Endodermal cell (in vitro differentiated cells): Measurements from ENCODE around the gene ARID5B. TPM values are rescaled to one million over a fixed set of nuclear protein-coding genes. Genes with fewer than 3 reads are reported as not detected.

Experiments used
- DNase-seq: peaks from one replicate; pipeline ENCODE4 v3.0.0-alpha.2; 2017
- H3K27ac ChIP-seq: 2 replicates; pipeline ENCODE4 v1.5.1; 2013; ENCODE audit warnings: mild to moderate bottlenecking, low read depth, low read length, moderate library complexity
- H3K27me3 ChIP-seq: 2 replicates; pipeline ENCODE4 v1.6.1; 2013; ENCODE audit warnings: mild to moderate bottlenecking, low read length, moderate library complexity; ENCODE audit not compliant: insufficient read depth, control insufficient read depth, poor library complexity, severe bottlenecking
- H3K36me3 ChIP-seq: 2 replicates; pipeline ENCODE4 v1.7.0; 2013; ENCODE audit warnings: mild to moderate bottlenecking, low read length, moderate library complexity; ENCODE audit not compliant: control insufficient read depth, insufficient read depth
- H3K4me1 ChIP-seq: one replicate; pipeline ENCODE4 v1.7.0; 2013; ENCODE audit warnings: low read length; ENCODE audit not compliant: control insufficient read depth, insufficient read depth
- H3K4me3 ChIP-seq: 2 replicates; pipeline ENCODE4 v1.5.1; 2013; ENCODE audit warnings: mild to moderate bottlenecking, low read length, moderate library complexity
- H3K9ac ChIP-seq: 2 replicates; pipeline ENCODE4 v1.6.1; 2013; ENCODE audit warnings: mild to moderate bottlenecking, low read length, moderate library complexity; ENCODE audit not compliant: poor library complexity, severe bottlenecking; ENCODE audit errors: extremely low read depth
- H3K9me3 ChIP-seq: 2 replicates; pipeline ENCODE4 v1.6.1; 2013; ENCODE audit warnings: mild to moderate bottlenecking, low read length, moderate library complexity; ENCODE audit not compliant: control insufficient read depth
- H3K27ac Mint-ChIP-seq: 2 replicates; pipeline ENCODE4 v1.8.0; 2020; ENCODE audit warnings: mixed read lengths
- H3K27me3 Mint-ChIP-seq: 2 replicates; pipeline ENCODE4 v1.8.0; 2021; ENCODE audit warnings: mild to moderate bottlenecking, mixed read lengths; ENCODE audit not compliant: insufficient read depth
- H3K36me3 Mint-ChIP-seq: 2 replicates; pipeline ENCODE4 v1.8.0; 2020; ENCODE audit warnings: low read depth, mixed read lengths
- H3K4me1 Mint-ChIP-seq: 2 replicates; pipeline ENCODE4 v1.8.0; 2020; ENCODE audit warnings: mixed read lengths
- H3K4me3 Mint-ChIP-seq: 2 replicates; pipeline ENCODE4 v1.8.0; 2020; ENCODE audit warnings: mild to moderate bottlenecking, moderate library complexity, mixed read lengths
- H3K9me3 Mint-ChIP-seq: 2 replicates; pipeline ENCODE4 v1.8.0; 2020; ENCODE audit warnings: mild to moderate bottlenecking, mixed read lengths
- WGBS, 2 experiments: methylation state at CpG; one replicate each; pipeline versions ENCODE4 v1.1.5 to v1.1.7; 2013; ENCODE audit warnings: missing lambda C conversion rate in 2 of 2, mixed read lengths in 1 of 2; ENCODE audit not compliant: insufficient coverage in 1 of 2, insufficient read length in 1 of 2; 5-methylcytosine and 5-hydroxymethylcytosine counted together
- total RNA-seq, 2 donors: library from RNA; stranded (reverse); fragmentation: NEBNext Ultra II Directional in 1 of 2; extraction: Animal tissue kit (Norgen Biotek cat#: 25700) in 1 of 2; gene quantifications; 2 replicates in 1 of 2; 3 replicates in 1 of 2; pipeline ENCODE4 v1.2.1, GENCODE V29; 2021
- TF ChIP-seq, protein P1 (sequence below): fragments of 200-600 bp; sonication (generic); conservative IDR thresholded peaks from 2 replicates; pipeline ENCODE4 v1.5.0; 2021; ENCODE audit warnings: antibody characterized with exemption, mild to moderate bottlenecking

ARID5B gene
- total RNA-seq, 2 donors from 2014 or later = 1.2 to 1.8 TPM

DNA sequence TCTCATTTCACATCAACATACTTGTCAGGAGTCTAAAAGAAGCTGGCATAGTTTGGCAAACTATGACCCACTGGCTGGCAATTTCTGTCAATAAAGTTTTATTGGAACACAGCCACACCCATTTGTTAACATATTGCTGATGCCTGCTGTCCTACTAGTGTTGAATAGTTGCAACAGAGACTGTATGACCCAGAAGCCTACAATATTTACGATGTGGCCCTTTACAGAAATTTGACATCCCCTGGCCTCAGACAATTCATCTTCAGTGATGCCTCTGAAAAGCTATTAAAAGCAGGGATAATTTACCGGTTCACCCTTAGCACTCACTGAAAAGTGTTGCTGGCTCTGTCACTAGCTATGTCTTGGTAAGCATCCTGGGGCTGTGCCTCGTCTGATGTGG lies 155.2 kb downstream of the ARID5B start:
- Histone ChIP-seq H3K27ac (no peak overlapping the region), H3K27me3 (no peaks in the 10 kb centered on the region)

DNA sequence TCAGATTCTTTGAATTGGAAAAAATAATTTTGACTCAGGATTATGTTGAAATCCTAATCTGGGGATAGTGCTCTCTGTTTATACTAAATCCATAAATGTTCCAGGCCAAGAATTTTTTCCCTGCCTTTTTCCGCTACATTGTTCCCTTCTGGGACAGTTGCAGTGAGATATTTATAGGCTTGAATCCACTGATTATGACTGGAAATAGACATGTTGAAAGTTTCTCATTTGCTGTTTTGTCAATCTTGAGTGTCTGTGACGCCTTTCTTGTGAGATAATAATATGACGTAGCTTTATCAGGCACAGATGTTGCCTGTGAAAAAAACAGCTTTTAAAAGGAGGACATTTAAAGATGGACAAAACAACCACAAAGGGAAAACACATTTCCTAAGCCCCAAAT lies 155.9 kb downstream of the ARID5B start:
- Histone ChIP-seq H3K9me3 (no peaks in the 10 kb centered on the region), H3K4me3 (no peak overlapping the region), H3K27me3 (no peaks in the 10 kb centered on the region), H3K9ac (no peak overlapping the region), H3K4me1 (no peaks in the 10 kb centered on the region), H3K36me3 (no peaks in the 10 kb centered on the region), H3K27ac (no peak overlapping the region)
- WGBS, 2 experiments = 87 to 100% methylated on average over 2 to 3 of the region's 3 CpGs
- peaks cover 8% of the 10 kb centered on the region for H3K4me1 Mint-ChIP-seq
- no peak overlapping the region for H3K27ac Mint-ChIP-seq
- no peak for DNase-seq
- no peaks in the 10 kb centered on the region for H3K9me3 Mint-ChIP-seq
- H3K4me3 Mint-ChIP-seq = no peak overlapping the region
- TF ChIP-seq, protein P1, sequence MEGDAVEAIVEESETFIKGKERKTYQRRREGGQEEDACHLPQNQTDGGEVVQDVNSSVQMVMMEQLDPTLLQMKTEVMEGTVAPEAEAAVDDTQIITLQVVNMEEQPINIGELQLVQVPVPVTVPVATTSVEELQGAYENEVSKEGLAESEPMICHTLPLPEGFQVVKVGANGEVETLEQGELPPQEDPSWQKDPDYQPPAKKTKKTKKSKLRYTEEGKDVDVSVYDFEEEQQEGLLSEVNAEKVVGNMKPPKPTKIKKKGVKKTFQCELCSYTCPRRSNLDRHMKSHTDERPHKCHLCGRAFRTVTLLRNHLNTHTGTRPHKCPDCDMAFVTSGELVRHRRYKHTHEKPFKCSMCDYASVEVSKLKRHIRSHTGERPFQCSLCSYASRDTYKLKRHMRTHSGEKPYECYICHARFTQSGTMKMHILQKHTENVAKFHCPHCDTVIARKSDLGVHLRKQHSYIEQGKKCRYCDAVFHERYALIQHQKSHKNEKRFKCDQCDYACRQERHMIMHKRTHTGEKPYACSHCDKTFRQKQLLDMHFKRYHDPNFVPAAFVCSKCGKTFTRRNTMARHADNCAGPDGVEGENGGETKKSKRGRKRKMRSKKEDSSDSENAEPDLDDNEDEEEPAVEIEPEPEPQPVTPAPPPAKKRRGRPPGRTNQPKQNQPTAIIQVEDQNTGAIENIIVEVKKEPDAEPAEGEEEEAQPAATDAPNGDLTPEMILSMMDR = no peak
- H3K27me3 Mint-ChIP-seq = no peaks in the 10 kb centered on the region
- peaks cover 6% of the 10 kb centered on the region for H3K36me3 Mint-ChIP-seq

More for the DNA sequence above, 155.2 kb downstream of the ARID5B start:
- Mint-ChIP-seq H3K9me3 (no peaks in the 10 kb centered on the region), H3K27me3 (no peaks in the 10 kb centered on the region), H3K27ac (no peak overlapping the region), H3K4me1 (peaks cover 8% of the 10 kb centered on the region), H3K36me3 (peaks cover 7% of the 10 kb centered on the region), H3K4me3 (no peak overlapping the region)
- no peak for DNase-seq
- H3K9me3 ChIP-seq = no peaks in the 10 kb centered on the region
- no peak overlapping the region for H3K4me3 ChIP-seq
- TF ChIP-seq, protein P1 = no peak
- WGBS, 2 experiments = 93 to 95% methylated on average over 3 of the region's 3 CpGs
- H3K9ac ChIP-seq = no peak overlapping the region
- no peaks in the 10 kb centered on the region for H3K4me1 ChIP-seq
- no peaks in the 10 kb centered on the region for H3K36me3 ChIP-seq

DNA sequence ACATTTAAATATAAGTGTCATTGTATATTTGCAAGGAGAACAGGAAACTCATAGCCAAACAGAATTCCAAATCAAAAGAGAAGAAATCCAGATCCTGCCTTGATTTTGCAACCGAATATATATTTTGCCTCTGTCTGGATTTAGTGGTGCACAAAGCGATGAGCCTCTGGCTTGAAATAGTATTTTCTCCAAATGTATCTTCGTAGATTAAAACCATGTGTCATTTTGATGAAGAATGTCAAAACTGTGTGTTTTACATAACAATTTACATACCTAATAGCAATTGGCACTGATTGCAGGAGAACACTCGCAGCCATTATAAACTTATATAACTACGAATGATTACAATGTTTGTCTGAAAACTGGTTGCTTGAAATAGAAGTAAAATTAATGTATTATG lies 156.4 kb downstream of the ARID5B start:
- TF ChIP-seq, protein P1 = no peak
- no peaks in the 10 kb centered on the region for H3K36me3 ChIP-seq
- no peak overlapping the region for H3K9ac ChIP-seq
- Mint-ChIP-seq H3K4me1 (peaks cover 8% of the 10 kb centered on the region), H3K36me3 (peaks cover under 1% of the 10 kb centered on the region), H3K9me3 (no peaks in the 10 kb centered on the region), H3K27me3 (no peaks in the 10 kb centered on the region), H3K4me3 (no peak overlapping the region), H3K27ac (no peak overlapping the region)
- no peaks in the 10 kb centered on the region for H3K27me3 ChIP-seq
- no peak overlapping the region for H3K4me3 ChIP-seq
- no peaks in the 10 kb centered on the region for H3K9me3 ChIP-seq
- WGBS, 2 experiments = 97 to 100% methylated on average over 1 to 5 of the region's 5 CpGs
- H3K4me1 ChIP-seq = no peaks in the 10 kb centered on the region
- no peak for DNase-seq
- no peak overlapping the region for H3K27ac ChIP-seq
